Activated CD8-positive, alpha-beta memory T cell treated with anti-CD3 and anti-CD28 coated beads, Interleukin-2, amount 10 ng/mL, durations not matched to agents 7 days and 5 days (primary cell): Measurements from ENCODE around the gene KCNF1. TPM values are rescaled to one million over a fixed set of nuclear protein-coding genes. Genes with fewer than 3 reads are reported as not detected.

Source experiments
- ATAC-seq: fragments of 150-1000 bp; cut with Tn5 transposase; one replicate; pipeline ENCODE4 v1.10.0; 2021; ENCODE audit warnings: moderate library complexity
- CTCF ChIA-PET: fragments of 350-600 bp; sonication (Branson Sonifier 250); formaldehyde crosslinking; loops from one replicate; lab custom pipeline; 2021; ENCODE audit warnings: antibody characterized with exemption; lab: Charles Lee
- DNase-seq: peaks from one replicate; pipeline ENCODE4 v3.0.0-alpha.2; 2020
- H3K27ac Mint-ChIP-seq: one replicate; pipeline ENCODE4 v1.8.0; 2021; ENCODE audit warnings: mild to moderate bottlenecking, mixed read lengths
- H3K27me3 Mint-ChIP-seq: one replicate; pipeline ENCODE4 v1.8.0; 2021; ENCODE audit warnings: mixed read lengths
- H3K36me3 Mint-ChIP-seq: one replicate; pipeline ENCODE4 v1.8.0; 2021; ENCODE audit warnings: mild to moderate bottlenecking, mixed read lengths
- H3K4me1 Mint-ChIP-seq: one replicate; pipeline ENCODE4 v1.8.0; 2021; ENCODE audit warnings: mixed read lengths
- H3K4me3 Mint-ChIP-seq: one replicate; pipeline ENCODE4 v1.8.0; 2021; ENCODE audit warnings: mild to moderate bottlenecking, moderate library complexity, mixed read lengths
- H3K9me3 Mint-ChIP-seq: one replicate; pipeline ENCODE4 v1.8.0; 2022; ENCODE audit warnings: low read depth, mixed read lengths
- total RNA-seq, 2 experiments: library from RNA; stranded (reverse); gene quantifications; one replicate each; pipeline ENCODE4 v1.2.3, GENCODE V29; 2021

KCNF1 gene
- total RNA-seq, 2 experiments from 2014 or later: not detected

DNA sequence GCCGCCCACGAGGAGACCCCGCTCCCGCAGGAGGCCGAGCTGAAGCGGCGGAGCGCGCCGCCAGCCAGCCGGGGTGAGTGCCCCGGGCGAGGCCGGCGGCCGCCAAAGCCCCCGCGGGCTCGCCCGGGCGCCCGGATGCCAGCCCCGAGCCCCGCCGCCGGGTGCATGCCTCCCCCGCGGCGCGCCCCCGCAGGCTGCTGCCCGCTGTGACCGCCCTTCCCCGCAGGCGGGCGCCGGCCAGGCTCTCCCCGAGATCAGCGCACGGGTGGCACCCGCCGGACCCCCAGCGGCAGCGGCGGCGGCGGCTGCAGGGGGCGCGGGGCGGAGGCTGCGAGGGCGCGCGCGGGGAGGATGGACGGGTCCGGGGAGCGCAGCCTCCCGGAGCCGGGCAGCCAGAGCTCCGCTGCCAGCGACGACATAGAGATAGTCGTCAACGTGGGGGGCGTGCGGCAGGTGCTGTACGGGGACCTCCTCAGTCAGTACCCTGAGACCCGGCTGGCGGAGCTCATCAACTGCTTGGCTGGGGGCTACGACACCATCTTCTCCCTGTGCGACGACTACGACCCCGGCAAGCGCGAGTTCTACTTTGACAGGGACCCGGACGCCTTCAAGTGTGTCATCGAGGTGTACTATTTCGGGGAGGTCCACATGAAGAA, 470 bp downstream of the KCNF1 start:
- H3K27me3 Mint-ChIP-seq: peaks cover 40% of the 10 kb centered on the region
- no peak overlapping the region for H3K27ac Mint-ChIP-seq
- no peaks in the 10 kb centered on the region for H3K36me3 Mint-ChIP-seq
- ATAC-seq: no peak
- no peak overlapping the region for H3K4me3 Mint-ChIP-seq
- CTCF ChIA-PET: interaction anchor here (1.5 kb wide), 1 partner anchor 79 kb away, joined by 7 read pairs; no protein-coding TSS in a partner anchor
- H3K4me1 Mint-ChIP-seq: peaks cover 2% of the 10 kb centered on the region
- DNase-seq: no peak
- H3K9me3 Mint-ChIP-seq: no peaks in the 10 kb centered on the region

DNA sequence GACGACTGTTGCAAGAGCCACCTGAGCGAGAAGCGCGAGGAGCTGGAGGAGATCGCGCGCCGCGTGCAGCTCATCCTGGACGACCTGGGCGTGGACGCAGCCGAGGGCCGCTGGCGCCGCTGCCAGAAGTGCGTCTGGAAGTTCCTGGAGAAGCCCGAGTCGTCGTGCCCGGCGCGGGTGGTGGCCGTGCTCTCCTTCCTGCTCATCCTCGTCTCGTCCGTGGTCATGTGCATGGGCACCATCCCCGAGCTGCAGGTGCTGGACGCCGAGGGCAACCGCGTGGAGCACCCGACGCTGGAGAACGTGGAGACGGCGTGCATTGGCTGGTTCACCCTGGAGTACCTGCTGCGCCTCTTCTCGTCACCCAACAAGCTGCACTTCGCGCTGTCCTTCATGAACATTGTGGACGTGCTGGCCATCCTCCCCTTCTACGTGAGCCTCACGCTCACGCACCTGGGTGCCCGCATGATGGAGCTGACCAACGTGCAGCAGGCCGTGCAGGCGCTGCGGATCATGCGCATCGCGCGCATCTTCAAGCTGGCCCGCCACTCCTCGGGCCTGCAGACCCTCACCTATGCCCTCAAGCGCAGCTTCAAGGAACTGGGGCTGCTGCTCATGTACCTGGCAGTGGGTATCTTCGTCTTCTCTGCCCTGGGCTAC, 1.2 kb downstream of the KCNF1 start:
- no peak overlapping the region for H3K27ac Mint-ChIP-seq
- H3K9me3 Mint-ChIP-seq: no peaks in the 10 kb centered on the region
- no peaks in the 10 kb centered on the region for H3K36me3 Mint-ChIP-seq
- ATAC-seq: no peak
- H3K27me3 Mint-ChIP-seq: peaks cover 43% of the 10 kb centered on the region
- no peak overlapping the region for H3K4me3 Mint-ChIP-seq
- peaks cover 2% of the 10 kb centered on the region for H3K4me1 Mint-ChIP-seq
- DNase-seq: no peak
- CTCF ChIA-PET: interaction anchor here (1.5 kb wide), 1 partner anchor 80 kb away, joined by 7 read pairs; no protein-coding TSS in a partner anchor

DNA sequence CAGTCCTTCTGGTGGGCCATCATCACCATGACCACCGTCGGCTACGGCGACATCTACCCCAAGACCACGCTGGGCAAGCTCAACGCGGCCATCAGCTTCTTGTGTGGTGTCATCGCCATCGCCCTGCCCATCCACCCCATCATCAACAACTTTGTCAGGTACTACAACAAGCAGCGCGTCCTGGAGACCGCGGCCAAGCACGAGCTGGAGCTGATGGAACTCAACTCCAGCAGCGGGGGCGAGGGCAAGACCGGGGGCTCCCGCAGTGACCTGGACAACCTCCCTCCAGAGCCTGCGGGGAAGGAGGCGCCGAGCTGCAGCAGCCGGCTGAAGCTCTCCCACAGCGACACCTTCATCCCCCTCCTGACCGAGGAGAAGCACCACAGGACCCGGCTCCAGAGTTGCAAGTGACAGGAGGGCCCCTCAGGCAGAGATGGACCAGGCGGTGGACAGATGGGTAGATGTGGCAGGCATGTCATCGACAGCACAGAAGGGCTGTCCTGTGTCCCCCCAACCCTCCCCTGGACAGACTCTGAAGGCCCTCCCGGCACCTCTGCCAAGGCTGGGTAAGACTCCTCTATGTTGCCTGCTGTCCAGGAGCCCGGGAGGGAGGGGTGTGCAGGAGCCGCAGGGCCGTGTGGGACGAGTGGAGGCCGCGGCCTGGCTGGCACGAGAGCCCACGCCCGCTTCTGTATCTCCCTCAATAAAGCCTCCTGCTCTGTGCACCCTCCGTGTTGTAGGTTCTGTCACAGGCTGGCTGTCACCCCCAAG, 2.0 kb downstream of the KCNF1 start:
- DNase-seq (no peak), ATAC-seq (no peak)
- Mint-ChIP-seq H3K27ac (no peak overlapping the region), H3K27me3 (peaks cover 43% of the 10 kb centered on the region), H3K36me3 (no peaks in the 10 kb centered on the region), H3K4me1 (peaks cover 2% of the 10 kb centered on the region), H3K4me3 (no peak overlapping the region), H3K9me3 (no peaks in the 10 kb centered on the region)
- CTCF ChIA-PET: interaction anchor here (1.5 to 1.8 kb wide), 2 partner anchors 81 kb away, joined by 6 to 7 read pairs; no protein-coding TSS in a partner anchor

DNA sequence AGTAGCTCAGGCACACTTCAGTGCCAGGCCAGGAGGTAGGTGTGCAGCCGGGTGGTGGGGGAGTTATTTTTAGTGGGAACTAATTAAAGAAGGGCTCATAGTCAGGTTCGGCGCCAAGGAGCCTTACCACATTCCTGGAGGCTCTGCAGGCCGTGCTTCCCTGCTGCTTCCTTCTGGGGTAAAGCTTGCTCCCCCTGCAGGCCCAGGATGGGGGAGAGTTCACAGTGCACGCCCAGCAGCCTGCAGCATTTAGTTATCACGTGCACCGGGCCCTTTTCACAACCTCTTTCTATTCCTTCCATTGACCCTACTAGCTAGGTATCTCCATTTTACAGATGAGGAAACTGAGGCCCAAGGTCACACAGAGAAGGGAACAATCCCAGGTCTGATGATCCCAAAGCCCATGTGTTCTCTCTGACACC, 2.5 kb downstream of the KCNF1 start:
- no peak for DNase-seq
- no peak overlapping the region for H3K27ac Mint-ChIP-seq
- CTCF ChIA-PET: interaction anchor here (1.8 kb wide), 1 partner anchor 82 kb away, joined by 6 read pairs; no protein-coding TSS in a partner anchor
- peaks cover 40% of the 10 kb centered on the region for H3K27me3 Mint-ChIP-seq
- ATAC-seq: no peak
- H3K4me1 Mint-ChIP-seq: peaks cover 2% of the 10 kb centered on the region
- no peaks in the 10 kb centered on the region for H3K9me3 Mint-ChIP-seq
- H3K4me3 Mint-ChIP-seq: no peak overlapping the region
- no peaks in the 10 kb centered on the region for H3K36me3 Mint-ChIP-seq

DNA sequence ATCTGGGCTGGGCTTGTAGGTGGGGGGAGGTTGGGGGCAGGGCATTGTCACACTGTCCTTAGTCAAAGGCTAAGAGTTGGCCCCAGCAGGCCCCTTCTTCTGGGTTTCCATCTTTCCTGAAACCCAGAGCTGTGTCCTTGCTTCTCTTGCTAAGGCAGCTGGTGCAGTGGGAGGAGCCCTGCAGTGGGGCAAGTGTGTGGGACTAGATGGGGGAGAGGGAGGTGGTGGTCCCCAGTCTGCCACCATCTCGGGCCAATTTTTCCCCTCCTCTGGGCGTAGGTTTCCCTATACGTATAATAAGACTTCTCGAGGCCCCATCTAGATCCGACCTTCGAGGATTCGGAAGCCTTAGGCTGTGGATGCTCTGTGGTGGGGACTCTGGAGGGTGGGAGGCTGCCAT, 3.5 kb downstream of the KCNF1 start:
- DNase-seq (no peak), ATAC-seq (no peak)
- Mint-ChIP-seq H3K27me3 (peaks cover 35% of the 10 kb centered on the region), H3K36me3 (no peaks in the 10 kb centered on the region), H3K4me3 (no peak overlapping the region), H3K4me1 (peaks cover 2% of the 10 kb centered on the region), H3K9me3 (no peaks in the 10 kb centered on the region), H3K27ac (no peak overlapping the region)
- CTCF ChIA-PET: interaction anchor here (1.8 kb wide), 1 partner anchor 83 kb away, joined by 6 read pairs; no protein-coding TSS in a partner anchor

DNA sequence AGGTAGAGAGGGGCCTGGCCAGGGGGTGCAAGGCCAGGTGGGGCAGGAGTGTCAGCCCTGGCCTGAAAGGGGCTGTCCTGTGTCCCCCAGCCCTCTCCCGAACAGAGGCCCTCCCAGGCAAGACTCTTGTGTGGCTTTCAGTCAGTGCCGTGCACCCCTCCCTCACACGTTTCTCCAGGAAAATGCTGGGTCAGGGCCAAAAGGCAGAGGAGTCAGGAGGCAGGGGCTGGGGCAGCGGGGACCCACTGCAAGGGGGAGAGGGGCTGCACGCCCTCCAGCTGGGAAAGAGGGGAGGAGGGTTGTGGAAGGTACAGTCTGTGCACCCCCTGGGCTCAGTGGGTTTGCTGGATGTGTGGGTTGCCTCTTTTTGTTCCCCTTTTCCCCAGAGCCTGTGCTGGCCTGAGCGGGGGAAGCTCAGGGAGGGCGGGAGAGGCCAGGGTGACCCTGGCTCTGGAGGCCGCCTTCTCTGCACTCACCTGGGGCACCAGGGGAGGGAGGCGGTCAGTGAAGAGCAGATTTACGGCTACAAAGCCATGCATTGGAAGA, 4.1 kb downstream of the KCNF1 start:
- peaks cover 2% of the 10 kb centered on the region for H3K4me1 Mint-ChIP-seq

DNA sequence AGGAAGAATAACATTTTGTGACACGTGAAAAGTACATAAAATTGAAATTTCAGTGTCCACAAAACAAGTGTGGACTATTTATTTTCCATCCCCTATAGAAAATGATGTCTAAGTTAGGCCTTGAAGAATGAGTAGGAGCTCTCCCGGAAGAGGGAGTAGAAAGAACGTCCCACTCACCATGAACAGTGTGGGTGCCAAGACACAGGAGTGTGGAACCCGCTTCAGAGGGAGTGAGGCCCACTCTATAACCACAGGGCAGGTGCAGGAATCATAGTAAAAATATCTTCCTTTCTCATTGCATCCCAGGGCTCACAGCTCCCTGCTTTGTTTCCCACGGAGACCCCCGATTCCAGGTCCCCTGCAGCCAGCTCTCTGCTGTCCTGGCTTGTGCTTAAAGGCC, 5.2 kb downstream of the KCNF1 start:
- Mint-ChIP-seq H3K4me1 (no peaks in the 10 kb centered on the region), H3K4me3 (no peak overlapping the region), H3K9me3 (no peaks in the 10 kb centered on the region), H3K27me3 (peaks cover 24% of the 10 kb centered on the region), H3K36me3 (no peaks in the 10 kb centered on the region), H3K27ac (no peak overlapping the region)
- ATAC-seq (no peak), DNase-seq (no peak)
- CTCF ChIA-PET: no interaction called here

More for the DNA sequence above, 4.1 kb downstream of the KCNF1 start:
- DNase-seq (no peak), ATAC-seq (no peak)
- Mint-ChIP-seq H3K36me3 (no peaks in the 10 kb centered on the region), H3K27me3 (peaks cover 31% of the 10 kb centered on the region), H3K4me3 (no peak overlapping the region), H3K27ac (no peak overlapping the region), H3K9me3 (no peaks in the 10 kb centered on the region)
- CTCF ChIA-PET: interaction anchor here (1.8 kb wide), 1 partner anchor 83 kb away, joined by 6 read pairs; no protein-coding TSS in a partner anchor

DNA sequence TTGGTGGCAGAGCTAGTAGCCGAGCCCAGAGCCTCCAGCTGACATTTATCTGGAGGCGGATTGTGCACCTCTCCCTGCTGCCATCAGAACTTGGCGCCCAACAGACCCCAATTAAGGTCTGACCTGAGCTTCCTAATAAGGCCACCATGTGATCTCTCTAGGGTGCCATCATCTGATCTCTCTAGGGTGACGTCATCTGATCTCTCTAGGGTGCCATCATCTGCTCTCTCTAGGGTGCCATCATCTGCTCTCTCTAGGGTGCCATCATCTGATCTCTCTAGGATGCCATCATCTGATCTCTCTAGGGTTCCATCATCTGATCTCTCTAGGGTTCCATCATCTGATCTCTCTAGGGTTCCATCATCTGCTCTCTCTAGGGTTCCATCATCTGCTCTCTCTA, 6.2 kb downstream of the KCNF1 start:
- Mint-ChIP-seq H3K4me1 (no peaks in the 10 kb centered on the region), H3K4me3 (no peak overlapping the region), H3K27me3 (peaks cover 18% of the 10 kb centered on the region), H3K9me3 (no peaks in the 10 kb centered on the region), H3K27ac (no peak overlapping the region), H3K36me3 (no peaks in the 10 kb centered on the region)
- CTCF ChIA-PET: no interaction called here
- ATAC-seq (no peak), DNase-seq (no peak)

DNA sequence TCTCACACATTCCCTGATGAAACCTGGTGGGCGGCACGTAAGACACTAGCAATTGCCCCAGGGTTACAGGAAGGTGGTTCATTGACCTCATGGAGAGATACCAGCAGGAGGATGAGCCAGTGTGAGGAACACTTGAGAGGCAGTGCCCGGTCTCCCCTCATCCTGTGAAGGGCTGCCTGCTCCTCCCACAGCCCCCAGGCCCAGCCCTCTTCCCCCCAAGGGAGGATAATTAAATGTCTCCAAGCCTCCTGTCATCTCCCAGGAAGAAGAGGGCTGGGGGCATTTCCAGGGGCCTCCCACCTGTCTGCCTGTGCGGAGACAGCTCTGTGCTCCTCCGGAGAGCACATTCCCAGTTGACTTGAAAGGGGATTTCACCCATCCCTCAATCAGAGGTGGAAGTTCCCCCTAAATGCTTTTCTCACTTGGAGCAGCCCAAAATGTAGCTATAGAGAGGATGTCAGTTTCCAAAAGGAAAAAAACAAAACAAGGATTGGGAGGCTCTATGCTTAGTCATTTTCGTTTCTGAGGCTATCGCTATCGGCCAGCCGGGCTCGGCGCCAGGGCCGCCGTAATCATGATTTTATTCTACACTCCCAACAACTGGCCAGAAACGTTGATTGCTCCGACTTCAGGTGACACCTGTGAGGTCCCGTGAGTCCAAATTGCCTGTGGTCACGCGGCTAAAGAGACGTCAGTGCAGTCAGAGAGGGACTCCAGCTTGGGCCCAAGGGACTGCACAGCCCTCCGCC, 7.1 kb downstream of the KCNF1 start:
- Mint-ChIP-seq H3K27ac (no peak overlapping the region), H3K9me3 (no peaks in the 10 kb centered on the region), H3K27me3 (peaks cover 12% of the 10 kb centered on the region), H3K4me3 (no peak overlapping the region), H3K4me1 (no peaks in the 10 kb centered on the region), H3K36me3 (no peaks in the 10 kb centered on the region)
- ATAC-seq (no peak), DNase-seq (no peak)
- CTCF ChIA-PET: no interaction called here

DNA sequence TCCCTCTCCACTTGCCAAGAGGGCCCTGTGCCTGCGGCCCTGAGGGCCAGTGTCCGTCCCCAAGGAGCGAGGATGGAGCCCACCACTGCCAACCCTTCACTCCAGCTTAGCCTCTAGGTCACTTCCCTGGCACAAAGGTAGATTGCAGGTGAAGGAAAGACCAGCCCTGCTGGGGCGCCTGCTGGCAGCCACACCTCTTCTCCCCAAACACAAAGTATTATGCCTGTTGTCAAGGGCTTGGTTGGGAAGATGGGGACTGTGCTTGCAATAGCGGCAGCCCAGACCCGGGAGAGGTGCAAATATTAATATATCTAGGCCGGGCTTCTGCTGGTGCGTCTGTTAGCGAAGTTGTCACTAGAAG, 7.7 kb downstream of the KCNF1 start:
- DNase-seq (no peak), ATAC-seq (no peak)
- peaks cover 16% of the 10 kb centered on the region for H3K27me3 Mint-ChIP-seq
- no peak overlapping the region for H3K27ac Mint-ChIP-seq
- CTCF ChIA-PET: no interaction called here
- no peaks in the 10 kb centered on the region for H3K36me3 Mint-ChIP-seq
- no peaks in the 10 kb centered on the region for H3K9me3 Mint-ChIP-seq
- no peaks in the 10 kb centered on the region for H3K4me1 Mint-ChIP-seq
- H3K4me3 Mint-ChIP-seq: no peak overlapping the region

DNA sequence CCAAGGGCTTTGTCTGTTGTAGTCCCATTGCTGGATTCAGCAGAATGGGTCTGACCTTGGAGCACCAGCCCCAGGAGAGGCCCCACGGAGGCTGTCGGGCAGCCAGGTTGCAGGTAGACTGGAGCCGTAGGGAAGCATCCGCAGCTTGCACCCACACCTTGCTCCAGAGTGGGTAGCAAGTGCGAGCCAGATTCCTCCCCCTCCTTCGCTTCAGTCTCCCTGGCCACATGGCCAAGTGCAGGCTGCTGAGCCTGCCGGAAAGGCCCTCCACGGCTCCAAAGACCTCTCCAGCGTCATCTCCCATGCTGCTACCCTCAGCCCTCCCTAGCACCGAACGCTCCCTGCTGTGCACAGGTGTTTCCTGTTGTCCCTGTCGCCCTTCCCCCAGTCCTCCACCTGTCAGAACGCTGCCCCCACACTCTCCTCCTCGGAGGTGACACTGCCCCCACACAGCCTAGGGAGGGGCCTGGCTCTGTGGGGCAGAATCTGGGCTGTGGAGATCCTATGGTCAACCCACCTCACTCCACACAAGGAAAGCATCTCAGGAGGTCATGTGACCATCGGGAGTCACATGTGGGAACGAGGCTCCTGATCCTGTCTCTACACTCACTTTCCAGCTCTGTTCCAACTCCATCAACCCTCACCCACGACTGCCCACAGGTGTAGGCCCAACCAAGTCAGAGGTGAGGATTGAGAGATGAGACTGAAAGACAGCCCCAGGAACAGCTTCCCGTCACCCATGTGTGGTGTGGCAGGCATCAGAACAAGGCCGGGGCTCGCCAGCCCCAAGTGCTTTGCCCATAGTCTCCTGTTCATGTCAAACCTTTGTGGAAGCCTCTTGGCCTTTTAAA, 8.3 kb downstream of the KCNF1 start:
- no peak overlapping the region for H3K27ac Mint-ChIP-seq
- peaks cover 15% of the 10 kb centered on the region for H3K27me3 Mint-ChIP-seq
- H3K36me3 Mint-ChIP-seq: no peaks in the 10 kb centered on the region
- ATAC-seq (no peak), DNase-seq (no peak)
- CTCF ChIA-PET: interaction anchor here (0.6 kb wide), 1 partner anchor 173 kb away, joined by 3 read pairs; no protein-coding TSS in a partner anchor
- H3K9me3 Mint-ChIP-seq: no peaks in the 10 kb centered on the region
- H3K4me1 Mint-ChIP-seq: no peaks in the 10 kb centered on the region
- no peak overlapping the region for H3K4me3 Mint-ChIP-seq

DNA sequence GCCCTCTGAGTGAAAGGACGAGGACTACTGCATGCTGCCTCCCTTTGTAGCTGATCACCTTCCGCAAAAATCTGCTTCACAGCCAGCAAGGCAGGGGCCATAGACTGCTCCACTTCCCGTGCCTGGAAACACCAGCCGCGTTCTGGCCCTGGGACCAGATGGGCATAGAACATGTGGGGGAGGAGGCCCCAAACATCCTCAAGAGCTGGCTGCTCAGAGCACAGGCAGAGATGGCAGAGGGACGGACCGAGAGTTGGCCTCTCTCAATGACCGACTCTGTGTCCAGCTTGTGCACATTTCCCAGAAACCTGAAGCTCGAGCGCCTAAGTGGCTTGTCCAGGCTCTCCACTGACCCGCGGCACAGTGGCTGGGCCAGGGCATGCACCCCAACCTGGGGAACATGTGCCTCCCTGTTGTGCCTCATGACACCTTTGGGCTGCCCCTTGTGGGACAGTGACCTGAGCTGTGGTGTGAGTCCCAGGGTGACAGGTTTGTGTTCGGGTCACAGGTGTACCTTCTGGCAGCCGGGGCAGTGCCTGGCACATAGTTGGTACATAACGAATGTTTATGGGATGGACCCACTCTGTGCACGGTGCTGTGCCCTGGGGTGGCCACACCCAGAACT, 9.1 kb downstream of the KCNF1 start:
- no peaks in the 10 kb centered on the region for H3K4me1 Mint-ChIP-seq
- H3K27ac Mint-ChIP-seq: no peak overlapping the region
- no peaks in the 10 kb centered on the region for H3K36me3 Mint-ChIP-seq
- CTCF ChIA-PET: interaction anchor here (0.6 kb wide), 1 partner anchor 172 kb away, joined by 3 read pairs; no protein-coding TSS in a partner anchor
- no peaks in the 10 kb centered on the region for H3K9me3 Mint-ChIP-seq
- no peak for DNase-seq
- peaks cover 15% of the 10 kb centered on the region for H3K27me3 Mint-ChIP-seq
- ATAC-seq: no peak
- H3K4me3 Mint-ChIP-seq: no peak overlapping the region
